Measurements from ENCODE around the gene PET100. TPM values are rescaled to one million over a fixed set of nuclear protein-coding genes. Genes with fewer than 3 reads are reported as not detected.

PET100 gene
- total RNA-seq, 2 donors from 2014 or later, result 12.0 to 23.1 TPM

GRCh38 chr19:7638802-7639465 is 9.3 kb downstream of the PET100 start:
- H3K27me3 ChIP-seq, result peaks cover 0 to 10% of the 10 kb centered on the region in 2 donors

GRCh38 chr19:7639863-7640348 is 10.3 kb downstream of the PET100 start:
- TF ChIP-seq CTCF (IDR thresholded peaks at IDR 0.05), result no peak

More at GRCh38 chr19:7638802-7639465, 9.3 kb downstream of the PET100 start:
- TF ChIP-seq CTCF (IDR thresholded peaks at IDR 0.05), result no peak
- Histone ChIP-seq H3K4me3 (no peak overlapping the region), H3K27ac (no peak overlapping the region), H3K9me3 (no peaks in the 10 kb centered on the region), H3K36me3 (no peaks in the 10 kb centered on the region), H3K4me1 (peaks cover 0 to 6% of the 10 kb centered on the region in 2 donors)
- DNase-seq (ENCODE audit: low spot score), result no peak

GRCh38 chr19:7640803-7641202 is 11.2 kb downstream of the PET100 start:
- Histone ChIP-seq H3K27ac (no peak overlapping the region), H3K27me3 (peaks cover 0 to 10% of the 10 kb centered on the region in 2 donors), H3K4me1 (peaks cover 0 to 2% of the 10 kb centered on the region in 2 donors), H3K4me3 (no peak overlapping the region), H3K36me3 (no peaks in the 10 kb centered on the region), H3K9me3 (no peaks in the 10 kb centered on the region)
- TF ChIP-seq CTCF (IDR thresholded peaks at IDR 0.05), result no peak
- no peak for DNase-seq (ENCODE audit: low spot score)

More at GRCh38 chr19:7639863-7640348, 10.3 kb downstream of the PET100 start:
- no peak overlapping the region for H3K4me3 ChIP-seq
- DNase-seq (ENCODE audit: low spot score), result no peak
- H3K9me3 ChIP-seq, result no peaks in the 10 kb centered on the region
- H3K27me3 ChIP-seq, result peaks cover 0 to 10% of the 10 kb centered on the region in 2 donors
- no peak overlapping the region for H3K27ac ChIP-seq
- H3K4me1 ChIP-seq, result peaks cover 0 to 6% of the 10 kb centered on the region in 2 donors
- H3K36me3 ChIP-seq, result no peaks in the 10 kb centered on the region

- no peaks in the 10 kb centered on the region for H3K4me1 ChIP-seq
- H3K9me3 ChIP-seq, result no peaks in the 10 kb centered on the region
- H3K36me3 ChIP-seq, result no peaks in the 10 kb centered on the region
- peaks cover 0 to 10% of the 10 kb centered on the region in 2 donors for H3K27me3 ChIP-seq
- no peak overlapping the region for H3K27ac ChIP-seq
- no peak overlapping the region for H3K4me3 ChIP-seq
- no peak for DNase-seq (ENCODE audit: low spot score)
- TF ChIP-seq CTCF (IDR thresholded peaks at IDR 0.05), result no peak
These were observed 12.0 kb downstream of the PET100 start for GRCh38 chr19:7641290-7642276.

GRCh38 chr19:7642295-7643030 is 12.9 kb downstream of the PET100 start:
- DNase-seq (ENCODE audit: low spot score), result no peak
- peaks cover 0 to 3% of the 10 kb centered on the region in 2 donors for H3K27me3 ChIP-seq
- no peak for TF ChIP-seq CTCF (IDR thresholded peaks at IDR 0.05)
- H3K4me3 ChIP-seq, result no peak overlapping the region
- H3K9me3 ChIP-seq, result no peaks in the 10 kb centered on the region
- H3K4me1 ChIP-seq, result no peaks in the 10 kb centered on the region
- no peaks in the 10 kb centered on the region for H3K36me3 ChIP-seq
- no peak overlapping the region for H3K27ac ChIP-seq
